Bronchial epithelial cell (primary cell): ENCODE measurements around the gene SPTLC3. TPM values are rescaled to one million over a fixed set of nuclear protein-coding genes. Genes with fewer than 3 reads are reported as not detected.

Experiments used
- DNase-seq: peaks from one replicate; pipeline ENCODE4 v3.0.0-alpha.2; 2010; ENCODE audit warnings: low read depth
- FAIRE-seq: peaks from 2 replicates; lab custom pipeline; 2011; peaks lifted over from hg19 to GRCh38; lab: Jason Lieb, UNC
- H3K27me3 ChIP-seq: 2 replicates; pipeline ENCODE4 v1.5.1; 2011; ENCODE audit warnings: low read length; ENCODE audit not compliant: control insufficient read depth, insufficient read depth
- H3K36me3 ChIP-seq: 2 replicates; pipeline ENCODE4 v1.5.1; 2011; ENCODE audit warnings: low read length; ENCODE audit not compliant: control insufficient read depth, insufficient read depth
- H3K4me3 ChIP-seq: 2 replicates; pipeline ENCODE4 v1.5.1; 2011; ENCODE audit warnings: mild to moderate bottlenecking, low read depth, low read length, control low read depth
- total RNA-seq: library from RNA; depleted of rRNA; stranded (reverse); fragments of >200 nt; gene quantifications from 2 replicates; pipeline ENCODE4 v1.2.1, GENCODE V29; 2014
- TF ChIP-seq, protein P1 (sequence below): IDR thresholded peaks from 2 replicates; pipeline ENCODE4 v1.5.1; 2011; ENCODE audit warnings: mild to moderate bottlenecking, moderate library complexity, low read length, control low read depth, inconsistent platforms; ENCODE audit not compliant: insufficient read depth, severe bottlenecking

The SPTLC3 gene
- total RNA-seq, 1 donor from 2014 or later: 2.4 TPM

- no peak for DNase-seq
- no peaks in the 10 kb centered on the region for H3K36me3 ChIP-seq
- no peak for FAIRE-seq
- H3K4me3 ChIP-seq: no peak overlapping the region
- TF ChIP-seq, protein P1, sequence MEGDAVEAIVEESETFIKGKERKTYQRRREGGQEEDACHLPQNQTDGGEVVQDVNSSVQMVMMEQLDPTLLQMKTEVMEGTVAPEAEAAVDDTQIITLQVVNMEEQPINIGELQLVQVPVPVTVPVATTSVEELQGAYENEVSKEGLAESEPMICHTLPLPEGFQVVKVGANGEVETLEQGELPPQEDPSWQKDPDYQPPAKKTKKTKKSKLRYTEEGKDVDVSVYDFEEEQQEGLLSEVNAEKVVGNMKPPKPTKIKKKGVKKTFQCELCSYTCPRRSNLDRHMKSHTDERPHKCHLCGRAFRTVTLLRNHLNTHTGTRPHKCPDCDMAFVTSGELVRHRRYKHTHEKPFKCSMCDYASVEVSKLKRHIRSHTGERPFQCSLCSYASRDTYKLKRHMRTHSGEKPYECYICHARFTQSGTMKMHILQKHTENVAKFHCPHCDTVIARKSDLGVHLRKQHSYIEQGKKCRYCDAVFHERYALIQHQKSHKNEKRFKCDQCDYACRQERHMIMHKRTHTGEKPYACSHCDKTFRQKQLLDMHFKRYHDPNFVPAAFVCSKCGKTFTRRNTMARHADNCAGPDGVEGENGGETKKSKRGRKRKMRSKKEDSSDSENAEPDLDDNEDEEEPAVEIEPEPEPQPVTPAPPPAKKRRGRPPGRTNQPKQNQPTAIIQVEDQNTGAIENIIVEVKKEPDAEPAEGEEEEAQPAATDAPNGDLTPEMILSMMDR: no peak
- H3K27me3 ChIP-seq: no peaks in the 10 kb centered on the region
Measured at GRCh38 chr20:13158369-13158768, 149.6 kb downstream of the SPTLC3 start.

DNA sequence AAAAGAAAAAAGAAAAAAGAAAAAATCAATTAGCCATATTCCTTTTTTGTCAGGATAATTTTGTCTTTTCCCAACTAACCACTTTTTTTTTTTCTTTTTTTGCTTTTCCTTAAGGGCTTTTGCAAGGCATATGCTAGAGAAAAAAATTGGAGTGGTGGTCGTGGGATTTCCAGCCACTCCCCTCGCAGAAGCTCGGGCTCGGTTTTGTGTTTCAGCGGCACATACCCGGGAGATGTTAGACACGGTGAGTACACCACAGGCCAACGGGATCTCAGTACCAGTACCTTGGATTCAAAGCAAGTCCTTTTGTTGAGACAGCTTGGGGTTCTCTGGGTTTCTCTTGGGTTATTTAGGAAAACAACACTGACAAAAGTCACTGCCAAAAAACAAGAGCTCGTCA, 151.1 kb downstream of the SPTLC3 start:
- H3K4me3 ChIP-seq: no peak overlapping the region
- no peak for FAIRE-seq
- TF ChIP-seq, protein P1: no peak
- H3K27me3 ChIP-seq: no peaks in the 10 kb centered on the region
- no peak for DNase-seq
- no peaks in the 10 kb centered on the region for H3K36me3 ChIP-seq

DNA sequence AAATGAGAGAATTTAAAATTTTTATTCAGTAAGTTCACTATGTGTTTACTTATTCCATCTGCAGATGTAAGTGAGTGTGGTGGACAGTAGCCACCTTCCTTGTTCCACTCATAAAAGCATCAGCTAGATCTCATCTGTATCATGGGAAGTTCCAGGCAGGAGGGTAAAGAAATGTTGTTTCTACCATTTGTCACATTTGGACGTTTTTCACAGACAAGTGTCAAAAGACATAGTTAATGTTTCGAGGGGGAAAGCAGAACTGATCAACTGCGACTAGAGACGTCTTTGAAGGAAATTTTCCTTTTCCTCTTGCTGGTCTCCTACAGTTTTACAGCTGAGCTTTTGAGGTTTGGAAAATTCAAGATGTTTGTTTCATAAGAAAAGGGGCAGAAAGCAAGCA, 156.4 kb downstream of the SPTLC3 start:
- FAIRE-seq: no peak
- DNase-seq: no peak
- TF ChIP-seq, protein P1: no peak
- Histone ChIP-seq H3K27me3 (no peaks in the 10 kb centered on the region), H3K4me3 (no peak overlapping the region), H3K36me3 (no peaks in the 10 kb centered on the region)

- H3K4me3 ChIP-seq: no peak overlapping the region
- TF ChIP-seq, protein P1: no peak
- H3K27me3 ChIP-seq: no peaks in the 10 kb centered on the region
- H3K36me3 ChIP-seq: no peaks in the 10 kb centered on the region
- no peak for DNase-seq
- FAIRE-seq: no peak
Measured at GRCh38 chr20:13166011-13166410, 157.2 kb downstream of the SPTLC3 start.

- FAIRE-seq: no peak
- H3K36me3 ChIP-seq: no peaks in the 10 kb centered on the region
- DNase-seq: no peak
- H3K27me3 ChIP-seq: no peaks in the 10 kb centered on the region
- TF ChIP-seq, protein P1: no peak
- H3K4me3 ChIP-seq: no peak overlapping the region
Measured at GRCh38 chr20:13166437-13166836, 157.7 kb downstream of the SPTLC3 start.

- Histone ChIP-seq H3K4me3 (no peak overlapping the region), H3K27me3 (no peaks in the 10 kb centered on the region), H3K36me3 (no peaks in the 10 kb centered on the region)
- TF ChIP-seq, protein P1: no peak
- DNase-seq (no peak), FAIRE-seq (no peak)
Measured at GRCh38 chr20:13169086-13169485, 160.3 kb downstream of the SPTLC3 start.
